H9 (cell line): ENCODE data around the gene MOB3B. TPM values are rescaled to one million over a fixed set of nuclear protein-coding genes. Genes with fewer than 3 reads are reported as not detected.

Experiments used
- DNase-seq: peaks from one replicate; pipeline ENCODE4 v3.0.0-alpha.2; 2017
- H2AFZ ChIP-seq: one replicate; pipeline ENCODE4 v1.6.1; 2013; ENCODE audit warnings: mild to moderate bottlenecking, low read length, control low read depth, moderate library complexity
- H2AK5ac ChIP-seq: 2 replicates; pipeline ENCODE4 v1.6.1; 2013; ENCODE audit warnings: low read length, control low read depth, mixed read lengths; ENCODE audit not compliant: insufficient read length
- H2BK120ac ChIP-seq: one replicate; pipeline ENCODE4 v1.6.1; 2013; ENCODE audit warnings: low read depth, mild to moderate bottlenecking, low read length, control low read depth, inconsistent platforms; ENCODE audit not compliant: poor library complexity, severe bottlenecking
- H2BK12ac ChIP-seq: 2 replicates; pipeline ENCODE4 v1.6.1; 2013; ENCODE audit warnings: low read length, control low read depth, mixed read lengths, low read depth; ENCODE audit not compliant: insufficient read length
- H2BK15ac ChIP-seq: 2 replicates; pipeline ENCODE4 v1.6.1; 2013; ENCODE audit warnings: low read depth, low read length, control low read depth
- H2BK20ac ChIP-seq: one replicate; pipeline ENCODE4 v1.6.1; 2013; ENCODE audit warnings: low read depth, mild to moderate bottlenecking, low read length, control low read depth, inconsistent platforms; ENCODE audit not compliant: poor library complexity, severe bottlenecking
- H2BK5ac ChIP-seq: 2 replicates; pipeline ENCODE4 v1.6.1; 2013; ENCODE audit warnings: low read length, control low read depth, mixed read lengths; ENCODE audit not compliant: insufficient read length
- H3K14ac ChIP-seq: 2 replicates; pipeline ENCODE4 v1.6.1; 2013; ENCODE audit warnings: low read length, control low read depth; ENCODE audit not compliant: insufficient read depth
- H3K18ac ChIP-seq: 2 replicates; pipeline ENCODE4 v1.6.1; 2013; ENCODE audit warnings: low read depth, mild to moderate bottlenecking, mixed read lengths, low read length, control low read depth; ENCODE audit not compliant: insufficient read length
- H3K23ac ChIP-seq: 2 replicates; pipeline ENCODE4 v1.6.1; 2013; ENCODE audit warnings: low read length, control low read depth, mixed read lengths, low read depth; ENCODE audit not compliant: insufficient read length
- H3K23me2 ChIP-seq: 2 replicates; pipeline ENCODE4 v1.6.1; 2013; ENCODE audit warnings: low read depth, mild to moderate bottlenecking, mixed read lengths, low read length, control low read depth; ENCODE audit not compliant: insufficient read length, poor library complexity, severe bottlenecking
- H3K27ac ChIP-seq: 2 replicates; pipeline ENCODE4 v1.5.1; 2013; ENCODE audit warnings: low read length, control low read depth, mixed read lengths, low read depth; ENCODE audit not compliant: insufficient read length
- H3K27me3 ChIP-seq: 2 replicates; pipeline ENCODE4 v1.6.1; 2013; ENCODE audit warnings: low read length, control low read depth, inconsistent platforms; ENCODE audit not compliant: insufficient read depth
- H3K4ac ChIP-seq: 2 replicates; pipeline ENCODE4 v1.6.1; 2013; ENCODE audit warnings: low read depth, mild to moderate bottlenecking, control low read depth, inconsistent platforms, low read length, moderate library complexity
- H3K4me1 ChIP-seq: 2 replicates; pipeline ENCODE4 v1.6.1; 2013; ENCODE audit warnings: low read length, control low read depth, inconsistent platforms; ENCODE audit not compliant: insufficient read depth
- H3K4me2 ChIP-seq: 2 replicates; pipeline ENCODE4 v1.6.1; 2013; ENCODE audit warnings: low read length, control low read depth, mixed read lengths; ENCODE audit not compliant: insufficient read length, insufficient read depth
- H3K56ac ChIP-seq: 2 replicates; pipeline ENCODE4 v1.6.1; 2013; ENCODE audit warnings: low read depth, mild to moderate bottlenecking, mixed read lengths, low read length, control low read depth; ENCODE audit not compliant: insufficient read length
- H3K79me1 ChIP-seq: 2 replicates; pipeline ENCODE4 v1.6.1; 2013; ENCODE audit warnings: low read depth, mild to moderate bottlenecking, moderate library complexity, low read length, control low read depth, inconsistent platforms; ENCODE audit not compliant: insufficient read depth, poor library complexity, severe bottlenecking
- H3K79me2 ChIP-seq: 2 replicates; pipeline ENCODE4 v1.6.1; 2013; ENCODE audit warnings: low read length, control low read depth, inconsistent platforms; ENCODE audit not compliant: insufficient read depth
- H3K9ac ChIP-seq: 2 replicates; pipeline ENCODE4 v1.6.1; 2013; ENCODE audit warnings: low read length, control low read depth, mixed read lengths; ENCODE audit not compliant: insufficient read length; ENCODE audit errors: extremely low read depth
- H3K9me3 ChIP-seq: one replicate; pipeline ENCODE4 v1.6.1; 2013; ENCODE audit warnings: low read depth, low read length, inconsistent platforms; ENCODE audit not compliant: control insufficient read depth
- H3T11ph ChIP-seq: one replicate; pipeline ENCODE4 v1.6.1; 2013; ENCODE audit warnings: mild to moderate bottlenecking, low read length, control low read depth, inconsistent platforms
- H4K20me1 ChIP-seq: one replicate; pipeline ENCODE4 v1.6.1; 2013; ENCODE audit not compliant: control insufficient read depth, insufficient read length, insufficient read depth
- H4K5ac ChIP-seq: 2 replicates; pipeline ENCODE4 v1.6.1; 2013; ENCODE audit warnings: low read depth, mild to moderate bottlenecking, mixed read lengths, low read length, control low read depth; ENCODE audit not compliant: insufficient read length
- H4K8ac ChIP-seq: replicated peaks from 2 replicates; pipeline ENCODE4 v1.6.1; 2013; ENCODE audit warnings: low read length, control low read depth, mixed read lengths, low read depth; ENCODE audit not compliant: insufficient read length
- H4K91ac ChIP-seq: 2 replicates; pipeline ENCODE4 v1.6.1; 2013; ENCODE audit warnings: low read depth, mild to moderate bottlenecking, moderate library complexity, mixed read lengths, low read length, control low read depth; ENCODE audit not compliant: insufficient read length
- H3K27ac Mint-ChIP-seq, 3 experiments: 2 replicates in 2 of 3; 3 replicates in 1 of 3; pipeline ENCODE4 v1.8.0; 2020 to 2021; ENCODE audit warnings: mixed read lengths in 3 of 3, mild to moderate bottlenecking in 1 of 3, moderate library complexity in 1 of 3
- H3K27me3 Mint-ChIP-seq: 2 replicates; pipeline ENCODE4 v1.8.0; 2021; ENCODE audit warnings: low read depth, mild to moderate bottlenecking, moderate library complexity, mixed read lengths
- H3K36me3 Mint-ChIP-seq, 3 experiments: 2 replicates in 2 of 3; 3 replicates in 1 of 3; pipeline ENCODE4 v1.8.0; 2020 to 2021; ENCODE audit warnings: low read depth in 3 of 3, mixed read lengths in 3 of 3; ENCODE audit not compliant: insufficient read depth in 1 of 3
- H3K4me1 Mint-ChIP-seq, 2 experiments: 2 replicates each; pipeline ENCODE4 v1.8.0; 2020; ENCODE audit warnings: mixed read lengths in 2 of 2
- H3K4me3 Mint-ChIP-seq, 2 experiments: 2 replicates in 1 of 2; 3 replicates in 1 of 2; pipeline ENCODE4 v1.8.0; 2020 to 2021; ENCODE audit warnings: mild to moderate bottlenecking in 2 of 2, mixed read lengths in 2 of 2, moderate library complexity in 1 of 2
- H3K9me3 Mint-ChIP-seq, 2 experiments: 2 replicates in 1 of 2; 3 replicates in 1 of 2; pipeline ENCODE4 v1.8.0; 2020; ENCODE audit warnings: mild to moderate bottlenecking in 2 of 2, mixed read lengths in 2 of 2, moderate library complexity in 1 of 2
- WGBS: extraction: QIAGEN DNeasy Blood & Tissue Kit; methylation state at CpG from one replicate; pipeline ENCODE4 v1.1.7; 2013; ENCODE audit warnings: missing lambda C conversion rate, low lambda C conversion rate, mixed read lengths; ENCODE audit not compliant: insufficient read length; ENCODE audit errors: extremely low coverage; 5-methylcytosine and 5-hydroxymethylcytosine counted together
- total RNA-seq: library from RNA; stranded (reverse); gene quantifications from 2 replicates; pipeline ENCODE4 v1.2.1, GENCODE V29; 2021
- TF ChIP-seq, protein P1 (sequence below): fragments of 200-600 bp; sonication (generic); conservative IDR thresholded peaks from 3 replicates; pipeline ENCODE4 v1.8.0; 2021; ENCODE audit warnings: antibody characterized with exemption, mild to moderate bottlenecking

Gene MOB3B
- total RNA-seq, 1 experiment from 2014 or later: 9.8 TPM

- no peaks in the 10 kb centered on the region for H3K36me3 Mint-ChIP-seq
- Histone ChIP-seq H2AK5ac (no peak overlapping the region), H3K23me2 (no peaks in the 10 kb centered on the region), H3K4me2 (no peak overlapping the region), H3K4me1 (peaks cover 5% of the 10 kb centered on the region; the same call in 1 of the 2 replicates), H3K9ac (no peak overlapping the region), H3K4ac (no peak overlapping the region), H4K91ac (no peak overlapping the region), H2AFZ (no peak overlapping the region), H4K20me1 (no peaks in the 10 kb centered on the region), H3K27ac (no peak overlapping the region), H3K27me3 (no peaks in the 10 kb centered on the region), H3K9me3 (no peaks in the 10 kb centered on the region), H2BK15ac (no peak overlapping the region), H2BK5ac (no peak overlapping the region), H2BK20ac (no peak overlapping the region), H3K14ac (no peak overlapping the region), H4K8ac (no peak overlapping the region), H3T11ph (no peak overlapping the region), H4K5ac (no peak overlapping the region), H3K79me2 (no peaks in the 10 kb centered on the region), H3K79me1 (no peaks in the 10 kb centered on the region), H2BK12ac (no peak overlapping the region), H3K18ac (no peak overlapping the region), H3K23ac (no peak overlapping the region), H3K56ac (no peak overlapping the region), H2BK120ac (no peak overlapping the region)
- no peaks in the 10 kb centered on the region for H3K27me3 Mint-ChIP-seq
- TF ChIP-seq, protein P1, sequence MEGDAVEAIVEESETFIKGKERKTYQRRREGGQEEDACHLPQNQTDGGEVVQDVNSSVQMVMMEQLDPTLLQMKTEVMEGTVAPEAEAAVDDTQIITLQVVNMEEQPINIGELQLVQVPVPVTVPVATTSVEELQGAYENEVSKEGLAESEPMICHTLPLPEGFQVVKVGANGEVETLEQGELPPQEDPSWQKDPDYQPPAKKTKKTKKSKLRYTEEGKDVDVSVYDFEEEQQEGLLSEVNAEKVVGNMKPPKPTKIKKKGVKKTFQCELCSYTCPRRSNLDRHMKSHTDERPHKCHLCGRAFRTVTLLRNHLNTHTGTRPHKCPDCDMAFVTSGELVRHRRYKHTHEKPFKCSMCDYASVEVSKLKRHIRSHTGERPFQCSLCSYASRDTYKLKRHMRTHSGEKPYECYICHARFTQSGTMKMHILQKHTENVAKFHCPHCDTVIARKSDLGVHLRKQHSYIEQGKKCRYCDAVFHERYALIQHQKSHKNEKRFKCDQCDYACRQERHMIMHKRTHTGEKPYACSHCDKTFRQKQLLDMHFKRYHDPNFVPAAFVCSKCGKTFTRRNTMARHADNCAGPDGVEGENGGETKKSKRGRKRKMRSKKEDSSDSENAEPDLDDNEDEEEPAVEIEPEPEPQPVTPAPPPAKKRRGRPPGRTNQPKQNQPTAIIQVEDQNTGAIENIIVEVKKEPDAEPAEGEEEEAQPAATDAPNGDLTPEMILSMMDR: no peak
- WGBS: no CpG with 5 or more reads among the region's 3 CpGs
- H3K4me3 Mint-ChIP-seq: no peak overlapping the region
- peaks cover 49 to 57% of the 10 kb centered on the region in 2 experiments for H3K4me1 Mint-ChIP-seq
- DNase-seq: no peak
- peak overlapping the region in 1 of 3 experiments; percentile 46; a peak in 2 of 7 replicates for H3K27ac Mint-ChIP-seq
- H3K9me3 Mint-ChIP-seq: no peaks in the 10 kb centered on the region
These were observed 134.8 kb downstream of the MOB3B start for GRCh38 chr9:27394826-27395201.
